ENCODE data around the gene RAI1.

RAI1 gene

DNA sequence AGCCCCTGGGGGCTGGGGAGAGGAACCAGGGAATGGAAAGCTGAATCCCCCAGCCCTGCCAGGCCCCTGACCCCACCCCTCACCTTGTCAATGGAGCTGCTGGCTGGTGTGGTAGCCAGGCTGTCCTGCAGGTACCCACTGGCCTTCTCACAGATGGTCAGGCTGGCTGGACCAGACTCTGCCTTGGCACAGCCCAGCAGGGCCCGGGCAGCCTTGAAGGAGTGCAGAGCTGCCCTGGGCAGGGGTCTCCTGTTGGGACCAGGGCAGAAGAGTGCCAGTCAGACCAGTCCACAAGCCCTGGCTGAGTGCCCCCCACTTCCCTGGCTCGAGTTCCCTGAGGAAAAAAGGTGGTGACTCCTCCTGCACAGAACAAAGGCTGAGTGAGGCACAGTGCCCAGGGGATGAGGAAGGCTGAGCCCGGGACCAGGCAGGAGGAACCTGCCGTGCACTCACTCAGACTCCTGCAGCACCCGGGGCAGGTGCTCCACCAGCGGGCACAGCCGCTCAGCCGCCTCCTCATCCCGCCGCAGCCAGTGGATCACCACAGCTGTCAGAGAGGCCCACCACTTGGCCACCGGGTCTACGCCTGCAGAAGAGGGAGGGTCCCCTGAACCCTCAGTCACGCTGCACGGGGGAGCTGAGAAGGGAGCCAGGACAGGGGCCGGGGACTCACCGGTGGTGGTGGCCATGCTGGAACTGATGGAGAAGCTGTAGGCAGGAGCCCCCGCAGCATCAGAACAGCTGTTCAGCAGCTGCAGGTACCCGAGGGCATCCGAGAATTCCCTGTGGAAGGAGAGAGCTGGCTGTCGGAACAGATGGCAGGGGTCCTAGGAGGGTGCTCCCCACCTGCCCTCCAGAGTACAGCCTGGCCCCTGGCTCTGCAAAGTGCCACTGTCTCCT lies 133.2 kb downstream of the RAI1 start:
- DNase-seq (ENCODE audit: low read depth, low spot score), result no peak
- TF ChIP-seq, protein P1, sequence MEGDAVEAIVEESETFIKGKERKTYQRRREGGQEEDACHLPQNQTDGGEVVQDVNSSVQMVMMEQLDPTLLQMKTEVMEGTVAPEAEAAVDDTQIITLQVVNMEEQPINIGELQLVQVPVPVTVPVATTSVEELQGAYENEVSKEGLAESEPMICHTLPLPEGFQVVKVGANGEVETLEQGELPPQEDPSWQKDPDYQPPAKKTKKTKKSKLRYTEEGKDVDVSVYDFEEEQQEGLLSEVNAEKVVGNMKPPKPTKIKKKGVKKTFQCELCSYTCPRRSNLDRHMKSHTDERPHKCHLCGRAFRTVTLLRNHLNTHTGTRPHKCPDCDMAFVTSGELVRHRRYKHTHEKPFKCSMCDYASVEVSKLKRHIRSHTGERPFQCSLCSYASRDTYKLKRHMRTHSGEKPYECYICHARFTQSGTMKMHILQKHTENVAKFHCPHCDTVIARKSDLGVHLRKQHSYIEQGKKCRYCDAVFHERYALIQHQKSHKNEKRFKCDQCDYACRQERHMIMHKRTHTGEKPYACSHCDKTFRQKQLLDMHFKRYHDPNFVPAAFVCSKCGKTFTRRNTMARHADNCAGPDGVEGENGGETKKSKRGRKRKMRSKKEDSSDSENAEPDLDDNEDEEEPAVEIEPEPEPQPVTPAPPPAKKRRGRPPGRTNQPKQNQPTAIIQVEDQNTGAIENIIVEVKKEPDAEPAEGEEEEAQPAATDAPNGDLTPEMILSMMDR (IDR thresholded peaks at IDR 0.05; ENCODE audit: low read depth, low read length), result no peak
- in situ Hi-C loops (cut with HindIII; ENCODE audit: low sequenced_read_pairs), result no loop called here
- no peak overlapping the region for H3K4me3 ChIP-seq (ENCODE audit: low read depth, low read length)

DNA sequence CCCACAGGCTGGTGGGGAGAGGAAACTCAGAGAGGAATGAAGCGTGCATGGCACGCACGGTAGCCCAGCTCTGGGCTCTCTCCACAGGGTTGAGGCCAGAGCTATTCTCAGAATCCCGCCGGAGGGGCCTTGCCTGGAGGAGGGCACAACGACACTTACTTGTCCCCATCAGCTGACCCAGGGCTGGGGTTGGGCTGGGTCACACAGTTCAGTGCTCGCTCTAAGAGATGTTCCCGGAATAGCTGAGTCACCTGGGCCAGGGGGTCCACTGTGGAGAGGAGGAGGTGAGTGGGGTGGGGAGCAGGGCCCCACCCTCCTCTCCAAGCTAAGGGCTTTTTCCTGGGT lies 133.8 kb downstream of the RAI1 start:
- no peak for DNase-seq (ENCODE audit: low read depth, low spot score)

DNA sequence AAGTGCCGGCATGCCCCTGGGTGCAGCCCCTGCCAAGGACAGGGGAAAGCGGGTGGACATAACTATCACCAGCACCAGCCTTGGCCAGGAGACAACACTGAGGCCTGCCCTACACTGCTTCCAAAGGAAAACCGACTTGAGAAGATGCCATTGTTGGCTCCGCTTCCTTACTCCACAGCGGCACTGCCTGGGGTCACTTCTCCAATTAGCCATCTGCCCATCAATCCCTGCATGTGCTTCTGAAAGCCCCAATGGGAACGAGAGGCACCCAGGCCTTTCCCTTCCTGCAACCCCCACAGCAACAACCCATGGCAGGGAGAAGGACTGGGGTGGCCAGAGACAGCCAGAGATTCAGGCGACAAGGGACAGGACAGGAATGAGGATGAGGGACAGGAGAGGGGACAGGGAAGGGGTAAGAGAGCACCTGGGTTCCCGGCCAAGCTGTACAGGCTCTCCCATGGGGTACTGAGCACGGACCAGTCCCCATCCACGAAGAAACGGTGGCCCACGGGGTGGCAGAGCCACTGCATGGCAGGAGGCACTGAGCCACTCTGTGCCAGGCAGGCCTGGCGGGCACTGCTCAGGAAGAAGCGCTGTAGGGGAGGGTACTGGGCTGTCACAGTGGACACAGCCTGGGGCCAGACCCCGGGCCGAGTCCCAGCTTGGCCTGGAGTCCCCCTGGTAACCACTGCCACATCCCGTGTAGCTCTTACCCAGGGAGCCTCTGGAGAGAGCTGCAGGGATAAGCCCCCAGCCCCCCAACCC lies 134.4 kb downstream of the RAI1 start:
- no peak overlapping the region for H3K4me3 ChIP-seq (ENCODE audit: low read depth, low read length)
- TF ChIP-seq, protein P1 (IDR thresholded peaks at IDR 0.05; ENCODE audit: low read depth, low read length), result no peak
- in situ Hi-C loops (cut with HindIII; ENCODE audit: low sequenced_read_pairs), result no loop called here
- no peak for DNase-seq (ENCODE audit: low read depth, low spot score)

More for the DNA sequence above, 133.8 kb downstream of the RAI1 start:
- TF ChIP-seq, protein P1 (IDR thresholded peaks at IDR 0.05; ENCODE audit: low read depth, low read length), result no peak
- in situ Hi-C loops (cut with HindIII; ENCODE audit: low sequenced_read_pairs), result no loop called here
- H3K4me3 ChIP-seq (ENCODE audit: low read depth, low read length), result no peak overlapping the region

DNA sequence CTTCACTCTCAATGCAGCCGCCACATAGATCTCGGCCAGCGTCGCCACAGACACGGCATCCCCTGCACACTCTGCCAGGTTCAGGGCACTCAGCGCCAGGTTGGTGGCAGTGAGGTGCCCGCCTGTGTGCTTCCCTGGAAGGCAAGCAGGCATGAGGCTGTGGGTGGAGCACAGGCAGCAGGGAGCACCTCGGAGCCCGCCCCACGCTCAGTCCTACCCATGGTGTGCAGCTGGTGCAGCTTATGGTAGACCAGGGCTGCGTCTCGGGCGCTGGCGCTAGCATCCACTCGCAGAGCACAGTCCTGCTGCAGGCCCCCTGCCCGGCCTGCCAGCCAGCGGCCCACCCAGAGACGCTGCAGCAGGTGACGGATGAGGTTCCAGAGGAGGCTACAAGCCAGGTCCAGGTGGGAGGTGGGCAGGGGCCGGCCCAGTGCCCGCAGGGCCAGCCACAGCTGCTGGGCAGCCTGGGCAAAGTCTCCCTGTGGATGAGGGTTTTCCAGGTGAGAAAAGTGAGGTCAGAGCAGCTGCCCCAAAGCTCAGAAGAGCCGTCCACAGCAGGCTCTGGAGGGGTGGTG lies 135.1 kb downstream of the RAI1 start:
- no peak for DNase-seq (ENCODE audit: low read depth, low spot score)
- TF ChIP-seq, protein P1 (IDR thresholded peaks at IDR 0.05; ENCODE audit: low read depth, low read length), result no peak
- in situ Hi-C loops (cut with HindIII; ENCODE audit: low sequenced_read_pairs), result no loop called here
- H3K4me3 ChIP-seq (ENCODE audit: low read depth, low read length), result no peak overlapping the region

DNA sequence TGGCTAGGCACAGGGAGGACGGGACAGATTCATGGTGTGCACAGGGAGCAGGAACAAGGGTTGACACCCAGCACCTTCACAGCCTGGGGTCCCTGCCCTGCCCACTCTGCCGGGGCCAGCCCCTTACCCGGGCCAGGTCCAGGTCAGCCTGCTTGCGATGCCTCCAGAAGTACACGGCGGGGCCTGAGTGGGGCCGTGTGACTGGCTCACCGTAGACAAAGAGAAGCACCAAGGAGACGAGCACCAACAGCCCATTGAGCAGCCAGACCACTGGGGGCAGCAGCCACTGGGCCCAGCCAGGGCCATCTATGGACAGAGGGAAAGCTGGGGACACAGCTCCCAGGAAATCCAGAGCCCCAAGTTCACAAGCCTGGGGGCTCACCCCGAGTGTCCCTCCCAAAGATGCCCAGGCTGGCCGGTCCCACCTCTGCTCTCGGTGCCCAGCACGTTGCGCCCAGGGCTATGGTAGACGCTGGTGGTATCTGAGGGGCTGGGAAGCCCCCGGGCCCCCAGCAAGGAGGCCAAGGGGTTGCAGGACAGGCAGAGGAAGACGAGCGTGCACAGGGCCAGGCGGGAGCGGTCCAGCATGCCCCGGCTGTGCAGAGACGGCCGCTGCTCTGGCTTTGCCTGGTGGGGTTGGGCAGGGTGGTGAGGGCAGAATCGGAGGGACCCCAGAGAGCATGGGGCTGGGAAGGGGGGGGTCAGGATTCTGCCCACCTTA lies 135.7 kb downstream of the RAI1 start:
- H3K4me3 ChIP-seq (ENCODE audit: low read depth, low read length), result no peak overlapping the region
- DNase-seq (ENCODE audit: low read depth, low spot score), result no peak
- TF ChIP-seq, protein P1 (IDR thresholded peaks at IDR 0.05; ENCODE audit: low read depth, low read length), result peak; percentile 13
- in situ Hi-C loops (cut with HindIII; ENCODE audit: low sequenced_read_pairs), result no loop called here

DNA sequence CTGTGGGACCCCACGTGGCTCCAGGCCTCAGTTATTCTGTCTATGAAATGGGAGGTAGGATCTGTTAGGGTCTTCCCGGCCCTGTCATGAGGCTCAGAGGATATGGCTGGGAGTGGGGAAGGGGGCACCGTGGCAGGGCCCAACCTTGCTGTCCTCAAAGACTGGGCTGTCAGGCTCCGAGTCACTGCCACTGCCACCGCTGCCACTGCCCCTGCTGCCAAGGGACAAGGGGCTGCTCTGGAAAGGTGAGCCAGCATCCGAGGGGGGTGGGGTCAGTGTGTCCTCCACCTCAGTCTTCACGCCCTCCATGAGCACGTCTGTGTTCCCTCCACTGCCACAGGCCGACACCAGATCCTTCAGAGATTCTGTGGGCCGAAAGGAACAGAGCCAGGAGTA lies 136.3 kb downstream of the RAI1 start:
- no peak for DNase-seq (ENCODE audit: low read depth, low spot score)
- TF ChIP-seq, protein P1 (IDR thresholded peaks at IDR 0.05; ENCODE audit: low read depth, low read length), result no peak
- H3K4me3 ChIP-seq (ENCODE audit: low read depth, low read length), result no peak overlapping the region
- in situ Hi-C loops (cut with HindIII; ENCODE audit: low sequenced_read_pairs), result no loop called here
